Measurements from ENCODE around the gene HSPA9.

GRCh38 chr5:138565100-138565821 lies 9.9 kb downstream of the HSPA9 start:
- TF ChIP-seq CTCF (conservative IDR thresholded peaks at IDR 0.05; ENCODE audit: low read depth, low read length) (no peak), EZH2 (IDR thresholded peaks at IDR 0.05; ENCODE audit: borderline replicate concordance, low read depth, low read length, poor library complexity, severe bottlenecking) (no peak)
